DMS53 treated with DMSO at 0.1 percent for 48 hours (cell line): Measurements from ENCODE around the gene ARPP21.
"Not testable (repeated sequence)": the region's sequence is repeated elsewhere in the genome, so short reads cannot be mapped to it uniquely, and the experiment has no call there.

ENCODE experiments used
- DNase-seq: peaks from one replicate; lab custom pipeline; 2025; ENCODE audit not compliant: unreplicated experiment; lab: John Stamatoyannopoulos, UW

ARPP21 gene

GRCh38 chr3:35777065-35777464 lies 137.7 kb downstream of the ARPP21 start:
- DNase-seq: no peak

DNA sequence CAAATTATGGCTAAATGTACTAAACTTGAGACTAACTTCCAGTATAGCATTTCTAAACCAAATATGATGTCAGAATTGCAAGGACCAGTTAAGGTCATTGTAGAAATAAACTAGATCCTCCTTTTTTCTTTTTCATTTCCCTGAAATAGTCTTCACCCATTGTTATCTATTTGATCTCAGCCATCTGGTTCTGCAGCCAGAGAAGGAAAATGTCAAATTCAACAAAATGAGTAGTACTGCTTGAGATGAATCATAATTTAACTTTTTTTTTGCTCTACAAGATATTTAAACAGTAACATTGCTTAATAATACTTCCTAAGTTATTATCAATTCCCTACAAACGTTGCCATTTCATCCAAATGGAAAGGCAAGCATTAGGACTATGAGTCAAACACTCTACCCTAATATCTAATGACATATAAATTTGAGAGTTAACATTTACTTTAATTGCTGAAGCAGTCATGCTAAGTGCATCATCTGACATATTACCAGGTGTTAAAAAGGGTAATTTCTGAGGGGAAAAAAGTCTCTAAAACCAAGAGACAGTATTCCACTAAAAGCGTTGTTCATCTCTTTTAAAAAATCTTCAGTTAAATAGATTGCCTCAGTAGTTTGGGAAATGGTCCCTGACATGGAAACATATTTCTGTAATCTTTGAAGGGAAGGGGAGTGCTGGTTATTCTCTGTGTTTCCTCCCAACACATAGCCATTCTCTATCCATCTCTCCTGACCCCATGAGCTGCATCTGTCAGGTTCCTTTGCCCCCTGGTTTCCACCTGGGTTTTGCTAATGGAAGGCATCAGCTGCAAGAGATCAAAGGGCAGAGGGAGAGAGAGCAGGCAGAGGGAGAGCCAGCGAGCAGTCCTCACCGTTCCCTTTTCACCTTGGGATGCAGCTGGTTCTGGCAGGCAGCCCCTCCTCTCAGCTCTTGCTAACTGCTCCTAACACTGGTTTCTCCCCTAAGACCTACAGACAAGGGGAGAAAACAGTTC lies 138.5 kb downstream of the ARPP21 start:
- DNase-seq: no peak

DNA sequence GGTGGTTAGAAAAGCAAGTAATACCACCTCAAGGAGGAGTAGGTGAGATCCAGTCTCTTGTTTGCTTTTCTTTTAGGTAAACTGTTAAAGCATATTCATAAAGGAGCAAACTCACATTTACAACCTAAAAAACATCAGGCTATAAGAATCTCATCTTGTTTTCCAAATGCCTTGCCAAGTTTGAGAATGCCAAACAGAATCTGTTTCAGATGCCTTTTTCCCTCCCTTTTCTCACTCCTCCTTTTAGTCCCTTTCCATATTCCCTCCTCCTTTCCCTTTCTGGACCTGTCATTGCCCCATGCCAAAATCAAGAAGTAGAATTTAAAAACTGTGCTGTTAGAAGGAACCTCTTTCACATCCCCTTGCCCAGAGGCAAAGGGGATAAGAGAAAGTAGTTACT lies 140.3 kb downstream of the ARPP21 start:
- DNase-seq: no peak

GRCh38 chr3:35780800-35781199 lies 141.5 kb downstream of the ARPP21 start:
- DNase-seq: no peak

DNA sequence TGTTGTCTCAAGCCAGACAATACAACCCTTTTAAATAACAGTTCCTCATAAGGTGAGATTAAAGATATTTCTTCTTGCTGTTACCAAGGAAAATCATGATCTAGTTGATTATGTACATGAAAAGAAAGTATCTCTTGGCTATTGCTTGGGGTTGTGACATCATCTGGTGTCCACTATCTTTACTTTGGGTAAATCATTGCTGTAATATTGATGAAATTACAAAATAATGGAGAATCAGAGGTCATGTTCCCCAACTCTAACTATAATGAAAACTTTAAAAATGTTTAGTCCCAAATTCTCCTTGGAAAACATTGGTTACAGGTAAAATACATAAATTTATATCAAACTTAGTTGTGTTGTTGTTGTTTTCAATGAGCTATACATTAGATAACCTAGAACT lies 142.2 kb downstream of the ARPP21 start:
- DNase-seq: no peak

GRCh38 chr3:35782355-35782754 lies 143.0 kb downstream of the ARPP21 start:
- no peak for DNase-seq

- DNase-seq: no peak
These were observed 144.8 kb downstream of the ARPP21 start for GRCh38 chr3:35784169-35784568.

GRCh38 chr3:35785234-35785888 lies 146.0 kb downstream of the ARPP21 start:
- no peak for DNase-seq

- DNase-seq: no peak
These were observed 148.6 kb downstream of the ARPP21 start for GRCh38 chr3:35787936-35788335.

- no peak for DNase-seq
These were observed 149.9 kb downstream of the ARPP21 start for GRCh38 chr3:35789042-35789831.

- DNase-seq: no peak
These were observed 151.4 kb downstream of the ARPP21 start for GRCh38 chr3:35790764-35791163.

DNA sequence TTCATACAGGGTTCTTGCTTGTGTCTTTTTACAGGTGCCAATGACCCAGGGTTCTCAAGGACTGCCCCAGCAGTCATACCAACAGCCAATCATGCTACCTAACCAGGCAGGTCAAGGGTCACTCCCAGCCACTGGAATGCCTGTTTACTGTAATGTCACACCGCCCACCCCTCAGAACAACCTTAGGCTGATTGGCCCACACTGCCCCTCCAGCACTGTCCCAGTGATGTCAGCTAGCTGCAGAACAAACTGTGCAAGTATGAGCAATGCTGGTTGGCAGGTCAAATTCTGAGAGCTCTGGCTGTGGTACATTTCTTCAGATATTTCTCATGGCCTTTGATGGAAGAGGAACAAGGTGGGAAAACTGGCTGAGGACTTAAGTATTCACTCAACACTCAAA lies 154.3 kb downstream of the ARPP21 start:
- DNase-seq: no peak

- DNase-seq: no peak
These were observed 161.7 kb downstream of the ARPP21 start for GRCh38 chr3:35800960-35801459.

GRCh38 chr3:35814531-35814930 lies 175.2 kb downstream of the ARPP21 start:
- DNase-seq: no peak

DNA sequence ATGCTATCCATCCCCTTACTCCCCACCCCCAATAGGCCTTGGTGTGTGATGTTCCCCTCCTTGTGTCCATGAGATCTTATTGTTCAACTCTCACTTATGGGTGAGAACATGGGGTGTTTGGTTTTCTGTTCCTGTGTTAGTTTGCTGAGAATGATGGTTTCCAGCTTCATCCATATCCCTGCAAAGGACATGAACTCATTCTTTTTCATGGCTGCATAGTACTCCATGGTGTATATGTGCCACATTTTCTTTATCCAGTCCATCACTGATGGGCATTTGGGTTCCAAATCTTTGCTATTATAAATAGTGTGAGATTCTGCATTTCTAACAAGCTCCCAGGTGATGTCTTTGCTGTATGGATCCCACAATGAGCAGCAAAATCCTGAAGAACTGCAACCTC lies 176.5 kb downstream of the ARPP21 start:
- DNase-seq: not testable (repeated sequence)

DNA sequence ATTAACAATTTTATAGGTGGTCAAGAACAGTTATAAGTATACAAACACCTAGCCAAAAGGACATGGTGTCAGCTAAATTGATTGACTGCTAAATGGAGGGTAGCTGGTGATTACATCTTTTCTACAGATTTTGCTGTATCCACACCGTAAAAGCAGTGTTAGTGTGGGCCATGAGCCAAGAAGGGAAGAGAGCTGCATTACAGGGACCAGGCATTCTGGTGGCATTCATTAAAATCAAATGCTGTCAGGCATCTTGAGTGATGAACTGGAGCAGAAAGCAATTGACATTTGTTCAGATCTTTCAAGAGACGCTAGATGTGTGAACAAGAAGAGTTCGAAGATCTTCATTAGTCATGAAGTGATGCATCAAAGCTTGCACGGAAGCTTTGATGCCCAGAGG lies 177.9 kb downstream of the ARPP21 start:
- DNase-seq: no peak

DNA sequence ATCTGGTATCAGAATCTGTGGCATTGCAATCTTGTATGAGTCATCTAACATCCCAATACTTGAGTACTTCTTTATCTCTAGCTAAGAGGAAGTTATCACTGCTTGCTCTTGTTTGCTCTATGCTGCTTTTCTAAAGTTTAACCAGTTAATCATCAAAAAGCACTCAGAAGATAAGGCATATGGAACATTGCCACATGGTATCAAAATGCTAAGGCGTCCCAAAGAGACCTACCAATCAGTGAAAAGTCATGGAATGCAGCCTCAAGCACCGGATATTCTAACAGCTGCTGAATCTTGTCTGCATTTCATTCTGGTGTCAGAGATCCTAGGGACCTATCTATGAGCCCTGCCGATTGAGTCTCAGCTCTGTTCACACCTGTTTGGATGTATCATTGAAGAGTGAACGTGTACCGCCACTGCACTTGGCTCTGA lies 192.8 kb downstream of the ARPP21 start:
- DNase-seq: no peak
